ENCODE data around the gene TBKBP1.

GRCh38 chr17:47702391-47702995 is 8.5 kb downstream of the TBKBP1 start:
- TF ChIP-seq, protein P1, sequence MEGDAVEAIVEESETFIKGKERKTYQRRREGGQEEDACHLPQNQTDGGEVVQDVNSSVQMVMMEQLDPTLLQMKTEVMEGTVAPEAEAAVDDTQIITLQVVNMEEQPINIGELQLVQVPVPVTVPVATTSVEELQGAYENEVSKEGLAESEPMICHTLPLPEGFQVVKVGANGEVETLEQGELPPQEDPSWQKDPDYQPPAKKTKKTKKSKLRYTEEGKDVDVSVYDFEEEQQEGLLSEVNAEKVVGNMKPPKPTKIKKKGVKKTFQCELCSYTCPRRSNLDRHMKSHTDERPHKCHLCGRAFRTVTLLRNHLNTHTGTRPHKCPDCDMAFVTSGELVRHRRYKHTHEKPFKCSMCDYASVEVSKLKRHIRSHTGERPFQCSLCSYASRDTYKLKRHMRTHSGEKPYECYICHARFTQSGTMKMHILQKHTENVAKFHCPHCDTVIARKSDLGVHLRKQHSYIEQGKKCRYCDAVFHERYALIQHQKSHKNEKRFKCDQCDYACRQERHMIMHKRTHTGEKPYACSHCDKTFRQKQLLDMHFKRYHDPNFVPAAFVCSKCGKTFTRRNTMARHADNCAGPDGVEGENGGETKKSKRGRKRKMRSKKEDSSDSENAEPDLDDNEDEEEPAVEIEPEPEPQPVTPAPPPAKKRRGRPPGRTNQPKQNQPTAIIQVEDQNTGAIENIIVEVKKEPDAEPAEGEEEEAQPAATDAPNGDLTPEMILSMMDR (tag by site-specific recombination; IDR thresholded peaks at IDR 0.05): no peak
- TF ChIP-seq ZNF132 (tag by site-specific recombination; IDR thresholded peaks at IDR 0.05; ENCODE audit: borderline replicate concordance) (no peak), ZNF473 (tag by site-specific recombination; IDR thresholded peaks at IDR 0.05) (no peak), ZNF202 (tag by site-specific recombination; IDR thresholded peaks at IDR 0.05; ENCODE audit: borderline replicate concordance) (no peak), ZNF10 (tag by site-specific recombination; IDR thresholded peaks at IDR 0.05) (no peak), ZXDB (tag by site-specific recombination; IDR thresholded peaks at IDR 0.05) (no peak), BCL11A (tag by site-specific recombination; IDR thresholded peaks at IDR 0.05; ENCODE audit: low read depth) (no peak), ZNF571 (tag by site-specific recombination; IDR thresholded peaks at IDR 0.05) (no peak), ZNF274 (IDR thresholded peaks at IDR 0.05; ENCODE audit: low read length) (no peak), ZNF274 (tag by site-specific recombination; IDR thresholded peaks at IDR 0.05; ENCODE audit: borderline replicate concordance) (no peak), ZNF302 (tag by site-specific recombination; IDR thresholded peaks at IDR 0.05; ENCODE audit: low read depth) (no peak)
- TF ChIP-seq, protein P2, sequence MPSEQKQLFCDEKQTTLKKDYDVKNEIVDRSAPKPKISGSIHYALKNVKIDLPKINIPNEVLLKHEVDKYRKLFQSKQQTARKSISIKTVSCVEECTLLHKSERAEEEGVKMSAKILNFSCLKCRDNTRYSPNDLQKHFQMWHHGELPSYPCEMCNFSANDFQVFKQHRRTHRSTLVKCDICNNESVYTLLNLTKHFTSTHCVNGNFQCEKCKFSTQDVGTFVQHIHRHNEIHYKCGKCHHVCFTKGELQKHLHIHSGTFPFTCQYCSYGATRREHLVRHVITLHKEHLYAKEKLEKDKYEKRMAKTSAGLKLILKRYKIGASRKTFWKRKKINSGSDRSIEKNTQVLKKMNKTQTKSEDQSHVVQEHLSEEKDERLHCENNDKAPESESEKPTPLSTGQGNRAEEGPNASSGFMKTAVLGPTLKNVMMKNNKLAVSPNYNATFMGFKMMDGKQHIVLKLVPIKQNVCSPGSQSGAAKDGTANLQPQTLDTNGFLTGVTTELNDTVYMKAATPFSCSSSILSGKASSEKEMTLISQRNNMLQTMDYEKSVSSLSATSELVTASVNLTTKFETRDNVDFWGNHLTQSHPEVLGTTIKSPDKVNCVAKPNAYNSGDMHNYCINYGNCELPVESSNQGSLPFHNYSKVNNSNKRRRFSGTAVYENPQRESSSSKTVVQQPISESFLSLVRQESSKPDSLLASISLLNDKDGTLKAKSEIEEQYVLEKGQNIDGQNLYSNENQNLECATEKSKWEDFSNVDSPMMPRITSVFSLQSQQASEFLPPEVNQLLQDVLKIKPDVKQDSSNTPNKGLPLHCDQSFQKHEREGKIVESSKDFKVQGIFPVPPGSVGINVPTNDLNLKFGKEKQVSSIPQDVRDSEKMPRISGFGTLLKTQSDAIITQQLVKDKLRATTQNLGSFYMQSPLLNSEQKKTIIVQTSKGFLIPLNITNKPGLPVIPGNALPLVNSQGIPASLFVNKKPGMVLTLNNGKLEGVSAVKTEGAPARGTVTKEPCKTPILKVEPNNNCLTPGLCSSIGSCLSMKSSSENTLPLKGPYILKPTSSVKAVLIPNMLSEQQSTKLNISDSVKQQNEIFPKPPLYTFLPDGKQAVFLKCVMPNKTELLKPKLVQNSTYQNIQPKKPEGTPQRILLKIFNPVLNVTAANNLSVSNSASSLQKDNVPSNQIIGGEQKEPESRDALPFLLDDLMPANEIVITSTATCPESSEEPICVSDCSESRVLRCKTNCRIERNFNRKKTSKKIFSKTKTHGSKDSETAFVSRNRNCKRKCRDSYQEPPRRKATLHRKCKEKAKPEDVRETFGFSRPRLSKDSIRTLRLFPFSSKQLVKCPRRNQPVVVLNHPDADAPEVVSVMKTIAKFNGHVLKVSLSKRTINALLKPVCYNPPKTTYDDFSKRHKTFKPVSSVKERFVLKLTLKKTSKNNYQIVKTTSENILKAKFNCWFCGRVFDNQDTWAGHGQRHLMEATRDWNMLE (tag by site-specific recombination; conservative IDR thresholded peaks at IDR 0.05; ENCODE audit: low read depth): no peak
- TF ChIP-seq, protein P3, sequence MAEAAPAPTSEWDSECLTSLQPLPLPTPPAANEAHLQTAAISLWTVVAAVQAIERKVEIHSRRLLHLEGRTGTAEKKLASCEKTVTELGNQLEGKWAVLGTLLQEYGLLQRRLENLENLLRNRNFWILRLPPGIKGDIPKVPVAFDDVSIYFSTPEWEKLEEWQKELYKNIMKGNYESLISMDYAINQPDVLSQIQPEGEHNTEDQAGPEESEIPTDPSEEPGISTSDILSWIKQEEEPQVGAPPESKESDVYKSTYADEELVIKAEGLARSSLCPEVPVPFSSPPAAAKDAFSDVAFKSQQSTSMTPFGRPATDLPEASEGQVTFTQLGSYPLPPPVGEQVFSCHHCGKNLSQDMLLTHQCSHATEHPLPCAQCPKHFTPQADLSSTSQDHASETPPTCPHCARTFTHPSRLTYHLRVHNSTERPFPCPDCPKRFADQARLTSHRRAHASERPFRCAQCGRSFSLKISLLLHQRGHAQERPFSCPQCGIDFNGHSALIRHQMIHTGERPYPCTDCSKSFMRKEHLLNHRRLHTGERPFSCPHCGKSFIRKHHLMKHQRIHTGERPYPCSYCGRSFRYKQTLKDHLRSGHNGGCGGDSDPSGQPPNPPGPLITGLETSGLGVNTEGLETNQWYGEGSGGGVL (tag by site-specific recombination; IDR thresholded peaks at IDR 0.05): no peak
- TF ChIP-seq, protein P4, sequence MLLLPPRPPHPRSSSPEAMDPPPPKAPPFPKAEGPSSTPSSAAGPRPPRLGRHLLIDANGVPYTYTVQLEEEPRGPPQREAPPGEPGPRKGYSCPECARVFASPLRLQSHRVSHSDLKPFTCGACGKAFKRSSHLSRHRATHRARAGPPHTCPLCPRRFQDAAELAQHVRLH (tag by site-specific recombination; IDR thresholded peaks at IDR 0.05): no peak
